GM08714 (cell line): ENCODE results near the gene FAT1.

Experiments used
- H3K4me3 ChIP-seq: fragments of 200-500 bp; sonication (Bioruptor generic); 2 replicates; pipeline ENCODE4 v1.5.1; 2014; ENCODE audit warnings: mild to moderate bottlenecking, low read length, inconsistent platforms
- ZNF274 ChIP-seq: IDR thresholded peaks from 2 replicates; pipeline ENCODE4 v1.6.1; 2012; ENCODE audit warnings: mild to moderate bottlenecking, low read depth, low read length

The FAT1 gene

GRCh38 chr4:186650401-186651180 lies 73.1 kb downstream of the FAT1 start:
- no peak overlapping the region for H3K4me3 ChIP-seq
- TF ChIP-seq ZNF274: no peak

- H3K4me3 ChIP-seq: no peak overlapping the region
- no peak for TF ChIP-seq ZNF274
Observed at GRCh38 chr4:186647821-186648220, 75.8 kb downstream of the FAT1 start.

GRCh38 chr4:186644737-186645261 lies 78.9 kb downstream of the FAT1 start:
- H3K4me3 ChIP-seq: no peak overlapping the region
- TF ChIP-seq ZNF274: no peak

GRCh38 chr4:186644311-186644638 lies 79.4 kb downstream of the FAT1 start:
- H3K4me3 ChIP-seq: no peak overlapping the region
- no peak for TF ChIP-seq ZNF274

GRCh38 chr4:186643501-186644310 lies 80.0 kb downstream of the FAT1 start:
- no peak for TF ChIP-seq ZNF274
- H3K4me3 ChIP-seq: no peak overlapping the region

GRCh38 chr4:186642998-186643397 lies 80.7 kb downstream of the FAT1 start:
- no peak for TF ChIP-seq ZNF274
- H3K4me3 ChIP-seq: no peak overlapping the region

- H3K4me3 ChIP-seq: no peak overlapping the region
- no peak for TF ChIP-seq ZNF274
Observed at GRCh38 chr4:186642530-186642929, 81.1 kb downstream of the FAT1 start.

- no peak overlapping the region for H3K4me3 ChIP-seq
- no peak for TF ChIP-seq ZNF274
Observed at GRCh38 chr4:186634591-186635128, 89.0 kb downstream of the FAT1 start.

- no peak for TF ChIP-seq ZNF274
- H3K4me3 ChIP-seq: no peak overlapping the region
Observed at GRCh38 chr4:186633844-186634243, 89.8 kb downstream of the FAT1 start.

GRCh38 chr4:186630128-186630527 lies 93.5 kb downstream of the FAT1 start:
- no peak overlapping the region for H3K4me3 ChIP-seq
- TF ChIP-seq ZNF274: no peak

- no peak for TF ChIP-seq ZNF274
- H3K4me3 ChIP-seq: no peak overlapping the region
Observed at GRCh38 chr4:186628058-186628711, 95.5 kb downstream of the FAT1 start.

- H3K4me3 ChIP-seq: no peak overlapping the region
- TF ChIP-seq ZNF274: no peak
Observed at GRCh38 chr4:186627226-186627865, 96.3 kb downstream of the FAT1 start.

GRCh38 chr4:186624951-186625350 lies 98.7 kb downstream of the FAT1 start:
- no peak for TF ChIP-seq ZNF274
- no peak overlapping the region for H3K4me3 ChIP-seq

GRCh38 chr4:186623546-186623945 lies 100.1 kb downstream of the FAT1 start:
- H3K4me3 ChIP-seq: no peak overlapping the region
- TF ChIP-seq ZNF274: no peak
